Thyroid gland (tissue), 4 donors: ENCODE results near the gene WWP2.

Experiments used
- CTCF ChIP-seq, 6 experiments: fragments of 200-600 bp in 3 of 6; fragments of 450-650 bp in 3 of 6; sonication (generic) in 3 of 6; IDR thresholded peaks; one replicate each; pipeline ENCODE4 v1.5.1; 2016 to 2019; ENCODE audit warnings: antibody characterized with exemption in 6 of 6, mild to moderate bottlenecking in 2 of 6, inconsistent platforms in 1 of 6, moderate library complexity in 1 of 6
- POLR2A ChIP-seq, 2 donors: fragments of 450-650 bp; IDR thresholded peaks; one replicate each; pipeline ENCODE4 v1.6.1; 2017; ENCODE audit warnings: antibody characterized with exemption in 2 of 2, mild to moderate bottlenecking in 2 of 2, moderate library complexity in 1 of 2

GRCh38 chr16:69924777-69925191, 162.7 kb downstream of the WWP2 start:
- TF ChIP-seq POLR2A (IDR thresholded peaks at IDR 0.05) = no peak
- TF ChIP-seq CTCF (IDR thresholded peaks at IDR 0.05) = no peak
